ENCODE data around the gene CHGA.

CHGA gene

DNA sequence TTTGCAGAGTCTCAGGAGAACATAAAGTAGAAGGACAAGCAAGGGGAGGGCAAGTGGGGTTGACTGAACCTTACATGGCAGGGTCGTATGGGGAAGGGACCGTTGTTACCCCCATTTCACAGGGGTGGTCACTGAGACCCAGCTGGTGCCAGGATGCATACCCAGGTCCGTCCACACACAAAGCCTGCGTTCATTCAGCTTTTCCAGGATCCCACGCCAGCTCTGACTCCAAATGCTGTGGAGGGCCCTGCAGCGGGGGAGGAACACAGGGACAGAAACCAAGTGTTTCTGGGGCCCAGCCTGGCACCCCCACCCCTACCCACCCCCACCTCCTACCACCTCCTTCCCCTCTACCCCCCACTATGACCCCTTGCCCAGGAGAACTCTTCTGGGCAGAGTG lies 16.5 kb upstream of the CHGA start:
- no peak for DNase-seq

DNA sequence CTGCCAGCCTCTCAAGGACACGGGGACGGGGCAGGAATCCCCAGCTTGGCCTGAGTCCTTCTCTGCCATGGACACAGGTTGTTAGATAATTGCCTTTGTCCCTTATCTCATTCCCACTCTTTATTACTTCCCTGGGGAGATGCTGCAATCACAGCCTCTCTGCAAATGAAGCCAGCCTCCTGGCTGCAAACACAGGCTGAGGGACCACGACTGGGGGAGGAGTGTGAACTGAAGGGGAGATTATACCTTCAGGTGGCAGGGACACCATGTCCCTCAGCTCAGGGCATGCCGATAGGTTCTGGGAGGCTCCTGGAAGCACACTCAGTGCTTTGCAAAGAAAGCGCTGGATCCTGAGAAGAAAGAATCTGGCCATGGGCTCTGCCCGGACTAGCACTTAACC lies 16.1 kb upstream of the CHGA start:
- DNase-seq: no peak

DNA sequence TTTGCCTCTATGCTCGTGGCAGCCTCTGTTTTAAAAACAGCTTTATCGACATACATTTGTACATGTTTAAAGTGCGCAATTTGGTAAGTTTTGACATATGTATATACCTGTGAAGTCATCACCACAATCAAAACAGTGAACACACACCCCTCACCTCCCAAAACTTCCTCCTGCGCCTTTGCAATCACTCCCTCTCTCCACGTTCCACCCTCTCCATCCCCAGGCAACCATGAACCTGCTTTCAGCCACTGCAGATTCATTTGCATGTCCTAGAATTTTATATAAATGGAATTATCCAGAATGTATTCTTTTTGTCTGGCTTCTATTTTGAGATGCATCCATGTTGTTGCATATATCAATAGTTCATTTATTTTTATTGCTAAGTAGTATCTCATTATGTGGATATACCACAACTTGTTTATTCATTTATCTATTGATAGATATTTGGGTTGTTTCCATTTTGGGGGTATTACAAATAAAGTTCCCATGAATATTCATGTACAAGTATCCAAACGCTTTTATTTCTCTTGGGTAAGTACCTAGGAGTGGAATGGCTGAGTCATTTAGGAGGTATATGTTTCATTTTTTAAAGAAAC lies 15.5 kb upstream of the CHGA start:
- DNase-seq: no peak

DNA sequence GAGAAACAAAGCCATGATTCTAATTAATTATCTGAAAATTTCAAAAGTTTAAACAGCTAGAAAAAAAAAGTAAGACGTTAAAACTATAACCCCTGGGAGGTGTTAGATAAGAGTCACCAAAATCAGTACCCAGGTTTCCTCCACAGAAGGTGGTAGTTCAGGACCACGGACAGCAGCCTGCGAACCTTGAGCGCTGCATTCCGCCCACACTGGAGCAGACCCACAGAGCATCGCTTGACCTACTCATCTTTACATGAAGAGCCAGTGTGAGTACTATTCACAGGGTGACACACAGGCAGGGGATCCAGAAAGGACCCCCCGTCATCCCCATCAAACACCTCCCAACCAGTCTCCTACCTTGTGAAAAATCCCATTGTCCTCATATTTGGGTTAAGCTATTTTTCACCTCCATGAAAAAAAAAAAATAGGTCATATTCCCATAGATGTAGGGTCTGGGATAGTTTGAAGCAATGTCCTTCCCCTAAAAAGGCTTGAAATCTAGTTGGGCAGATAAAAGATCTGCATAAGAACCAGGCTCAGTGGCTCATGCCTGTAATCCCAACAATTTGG lies 8.8 kb upstream of the CHGA start:
- no peak for DNase-seq

DNA sequence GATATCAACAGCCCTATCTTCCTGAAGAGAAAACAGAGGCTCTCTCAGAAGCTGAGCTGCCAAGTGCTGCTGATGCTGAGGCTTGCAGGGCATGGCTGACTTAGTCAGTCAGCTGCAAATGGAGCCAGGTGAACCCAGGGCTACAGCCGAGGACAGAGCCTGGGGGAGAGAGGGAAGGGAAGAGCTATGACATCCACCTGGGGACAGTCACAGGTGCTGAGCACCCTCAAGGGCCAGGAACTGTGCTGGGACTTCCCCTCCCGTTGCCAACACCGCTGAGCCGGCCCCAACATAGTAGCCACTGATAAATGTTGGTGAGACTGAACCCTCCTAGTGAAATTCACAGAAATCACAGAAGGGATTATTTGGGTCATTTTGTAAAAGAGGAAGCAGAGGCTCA lies 6.7 kb upstream of the CHGA start:
- DNase-seq: no peak

DNA sequence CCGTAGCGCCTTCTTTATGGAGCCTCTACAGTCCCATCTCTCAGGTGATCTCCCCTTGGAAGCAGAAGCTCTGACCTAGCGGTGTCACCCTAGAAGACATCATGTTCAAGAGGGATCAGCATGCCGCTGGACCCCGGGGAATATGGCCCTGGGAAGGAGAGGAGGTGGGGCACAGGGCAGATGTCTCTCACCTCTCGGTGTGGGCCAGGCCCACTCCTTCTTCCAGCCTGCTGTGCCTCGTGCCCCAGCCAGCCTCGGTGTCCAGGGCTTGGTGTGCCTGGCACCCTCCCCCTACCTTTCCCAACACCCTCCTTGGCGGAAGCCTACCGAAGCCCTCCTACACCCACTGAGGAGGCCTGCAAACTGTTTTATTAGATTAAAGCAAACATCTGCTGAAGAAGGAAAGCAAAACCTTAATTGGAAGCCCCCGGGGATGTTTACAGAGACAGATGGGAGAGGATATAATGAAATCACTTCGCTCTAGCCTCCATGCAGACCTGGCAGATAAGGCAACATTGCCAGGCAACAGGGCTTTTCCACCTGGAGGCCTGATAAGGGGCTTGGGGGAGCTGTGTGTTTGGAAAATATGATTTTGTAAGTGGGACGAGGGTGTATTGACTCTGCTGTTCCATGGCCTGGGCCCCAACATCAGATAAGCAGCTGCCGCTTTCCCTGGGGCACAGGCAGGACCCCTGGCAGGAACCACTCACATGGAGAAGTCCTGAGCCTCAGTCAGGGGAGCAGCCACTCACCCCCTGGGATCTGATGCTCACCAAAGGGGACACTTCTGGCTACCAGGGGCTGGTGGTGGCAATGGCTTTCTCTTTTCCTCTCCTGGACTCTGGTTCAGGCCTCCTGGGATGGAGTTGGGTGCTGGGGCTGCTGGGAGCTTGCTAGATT lies 5.7 kb upstream of the CHGA start:
- DNase-seq: no peak

DNA sequence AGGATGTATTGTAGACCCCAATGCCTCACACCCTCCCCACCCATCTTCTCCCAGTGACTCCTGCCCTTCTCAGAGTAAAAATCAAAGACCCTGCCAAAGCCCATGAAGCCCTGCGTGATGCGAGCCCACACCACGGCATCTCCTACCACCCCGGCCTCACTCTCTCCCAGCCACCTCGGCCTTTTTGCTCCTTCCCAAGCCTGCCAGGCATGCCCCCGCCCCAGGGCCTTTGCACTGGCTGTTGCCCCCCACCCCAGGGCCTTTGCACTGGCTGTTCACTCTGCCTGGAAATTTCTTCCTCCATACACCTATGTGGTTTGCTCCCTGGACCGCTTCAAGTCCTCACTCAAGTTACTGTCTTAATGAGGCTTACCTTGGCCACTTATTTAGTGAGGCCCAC lies 5.0 kb upstream of the CHGA start:
- DNase-seq: no peak

DNA sequence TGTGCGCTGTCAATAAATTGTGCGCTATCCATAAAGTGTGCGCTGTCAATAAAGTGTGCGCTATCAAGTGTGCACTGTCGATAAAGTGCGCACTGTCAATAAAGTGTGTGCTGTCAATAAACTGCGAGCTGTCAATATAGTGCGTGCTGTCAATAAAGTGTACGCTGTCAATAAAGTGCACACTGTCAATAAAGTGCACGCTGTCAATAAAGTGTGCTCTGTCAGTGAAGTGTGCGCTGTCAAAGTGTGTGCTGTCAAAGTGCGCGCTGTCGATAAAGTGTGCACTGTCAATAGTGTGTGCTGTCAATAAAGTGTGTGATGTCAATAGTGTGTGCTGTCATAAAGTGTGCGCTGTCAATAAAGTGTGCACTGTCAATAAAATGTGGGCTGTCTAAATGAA lies 2.9 kb upstream of the CHGA start:
- no peak for DNase-seq

DNA sequence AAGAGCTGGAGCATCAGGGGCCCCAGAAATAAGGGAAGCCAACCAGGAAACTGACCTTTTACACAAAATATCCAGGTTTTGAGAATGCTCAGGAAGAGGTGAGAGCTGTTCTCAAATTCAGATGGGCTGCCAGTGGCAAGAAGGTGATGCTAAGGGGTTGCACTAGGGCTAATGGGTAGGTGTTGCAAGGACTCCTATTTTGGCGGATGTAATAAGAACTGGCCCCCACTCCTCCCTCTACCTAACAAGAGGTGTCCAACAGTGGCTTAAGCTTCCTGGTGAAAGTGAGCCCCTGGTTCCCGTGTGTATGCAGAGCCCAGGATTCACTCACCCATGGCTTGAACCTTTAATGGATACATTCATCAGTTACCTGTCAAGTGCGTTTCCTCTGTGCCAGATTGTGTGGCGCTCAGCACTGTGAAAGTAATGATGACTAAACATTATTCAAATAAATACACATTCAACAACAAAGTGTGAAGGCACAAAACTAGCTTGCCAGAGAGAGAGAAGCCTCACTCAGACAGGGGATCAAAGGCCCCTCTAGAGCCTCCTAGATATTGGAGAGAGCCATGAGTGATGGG lies 705 bp upstream of the CHGA start:
- no peak for DNase-seq

DNA sequence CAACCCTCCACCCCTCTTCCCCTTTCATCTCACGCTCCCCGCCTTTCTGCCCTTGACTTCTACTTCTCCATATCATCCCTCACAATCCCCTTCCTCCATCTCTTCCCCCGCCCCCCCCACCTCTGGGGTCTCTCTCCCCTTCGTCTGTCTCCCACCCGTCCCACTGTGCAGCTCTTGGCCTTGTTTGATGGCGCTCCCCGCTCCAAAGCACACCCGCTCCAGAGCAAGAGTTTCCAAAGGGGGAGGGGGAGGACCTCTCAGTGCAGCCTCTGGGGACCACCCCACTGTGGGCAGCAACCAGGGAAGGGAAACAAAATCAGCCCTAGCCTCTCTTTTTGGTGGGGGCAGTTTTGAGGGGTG lies 774 bp downstream of the CHGA start:
- no peak for DNase-seq

DNA sequence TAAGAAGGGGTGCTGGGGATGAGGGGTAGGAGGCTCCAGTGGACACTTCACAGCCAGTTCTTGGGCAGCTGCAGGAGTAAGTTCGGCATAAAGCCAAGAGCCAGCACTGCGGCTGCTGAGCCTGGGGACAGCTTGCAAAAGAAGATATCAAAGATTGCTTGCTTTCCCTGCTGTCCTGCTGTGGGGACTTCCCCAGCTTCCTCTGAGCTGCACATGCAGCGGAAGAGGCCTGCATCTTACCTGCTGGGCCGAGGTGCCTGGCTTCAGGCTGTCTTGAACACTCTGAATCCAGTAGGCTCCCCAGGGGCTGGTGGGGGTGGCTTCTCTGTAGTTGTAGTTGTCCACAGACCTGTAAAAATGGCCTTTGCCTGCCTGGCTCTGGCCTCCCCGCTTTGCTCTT lies 1.3 kb downstream of the CHGA start:
- DNase-seq: no peak

DNA sequence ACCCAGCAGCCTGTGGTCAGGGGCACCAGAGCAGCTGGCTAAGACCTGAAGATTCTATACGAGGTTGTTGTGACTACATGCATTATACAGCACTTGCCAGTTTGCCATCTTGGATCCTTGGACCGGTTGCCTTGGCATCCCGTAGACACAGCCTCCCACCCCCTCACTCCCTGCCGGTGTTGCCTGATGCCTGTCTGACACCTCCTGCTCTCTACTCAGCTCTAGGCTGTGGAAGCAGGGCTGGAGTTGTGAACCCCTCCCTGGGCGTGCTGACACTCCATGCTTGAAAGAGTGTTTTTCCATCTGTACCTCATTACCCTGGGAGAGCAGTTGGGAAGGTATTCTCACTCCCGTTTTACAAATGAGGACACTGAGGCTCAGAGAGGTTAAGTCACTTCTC lies 2.5 kb downstream of the CHGA start:
- DNase-seq: no peak

DNA sequence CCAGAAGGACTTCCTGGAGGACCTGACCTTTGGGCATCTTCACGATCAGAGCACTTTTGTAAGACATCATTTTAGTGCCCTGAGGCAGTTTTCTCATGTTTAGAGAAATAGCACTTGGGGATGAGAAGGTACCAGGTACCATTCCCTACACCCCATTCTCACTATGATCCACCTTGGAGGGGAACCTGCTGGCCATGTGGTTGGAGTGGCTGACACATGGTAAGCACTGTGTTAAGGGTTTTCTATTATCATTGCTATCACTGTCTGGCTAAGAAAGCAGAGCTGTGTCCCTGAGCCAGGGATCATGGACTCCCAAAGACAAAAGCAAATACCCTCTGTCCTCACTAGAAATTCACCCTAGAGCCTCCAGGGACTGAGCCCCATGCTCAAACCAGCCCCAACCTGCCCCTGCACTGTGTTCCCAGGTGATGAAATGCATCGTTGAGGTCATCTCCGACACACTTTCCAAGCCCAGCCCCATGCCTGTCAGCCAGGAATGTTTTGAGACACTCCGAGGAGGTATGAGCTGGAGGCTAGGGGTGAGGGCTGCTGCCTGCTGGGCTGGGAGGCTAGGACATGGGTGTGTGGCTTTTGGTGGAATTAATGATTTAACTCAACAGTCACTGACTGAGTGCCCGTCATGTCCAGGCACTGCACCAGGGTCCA lies 3.4 kb downstream of the CHGA start:
- no peak for DNase-seq

DNA sequence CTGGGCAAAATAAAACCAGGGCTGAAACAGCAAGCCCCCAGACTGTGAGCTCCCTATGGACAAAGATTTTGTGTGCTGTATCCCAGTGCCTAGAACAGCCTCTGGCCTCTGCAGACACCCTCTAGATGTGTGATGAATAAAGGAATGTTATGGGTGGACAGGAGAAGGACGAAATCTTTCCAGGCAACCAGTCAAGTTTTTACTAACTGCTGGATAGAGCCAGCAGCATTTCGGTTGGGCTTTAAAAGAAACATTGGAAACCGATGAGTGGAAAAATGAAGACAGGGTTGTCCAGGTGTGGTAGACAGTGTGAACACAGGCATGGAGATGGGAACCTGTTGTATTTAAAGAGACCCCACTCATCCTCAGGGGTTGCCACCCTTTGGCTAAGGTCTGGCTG lies 4.0 kb downstream of the CHGA start:
- no peak for DNase-seq

DNA sequence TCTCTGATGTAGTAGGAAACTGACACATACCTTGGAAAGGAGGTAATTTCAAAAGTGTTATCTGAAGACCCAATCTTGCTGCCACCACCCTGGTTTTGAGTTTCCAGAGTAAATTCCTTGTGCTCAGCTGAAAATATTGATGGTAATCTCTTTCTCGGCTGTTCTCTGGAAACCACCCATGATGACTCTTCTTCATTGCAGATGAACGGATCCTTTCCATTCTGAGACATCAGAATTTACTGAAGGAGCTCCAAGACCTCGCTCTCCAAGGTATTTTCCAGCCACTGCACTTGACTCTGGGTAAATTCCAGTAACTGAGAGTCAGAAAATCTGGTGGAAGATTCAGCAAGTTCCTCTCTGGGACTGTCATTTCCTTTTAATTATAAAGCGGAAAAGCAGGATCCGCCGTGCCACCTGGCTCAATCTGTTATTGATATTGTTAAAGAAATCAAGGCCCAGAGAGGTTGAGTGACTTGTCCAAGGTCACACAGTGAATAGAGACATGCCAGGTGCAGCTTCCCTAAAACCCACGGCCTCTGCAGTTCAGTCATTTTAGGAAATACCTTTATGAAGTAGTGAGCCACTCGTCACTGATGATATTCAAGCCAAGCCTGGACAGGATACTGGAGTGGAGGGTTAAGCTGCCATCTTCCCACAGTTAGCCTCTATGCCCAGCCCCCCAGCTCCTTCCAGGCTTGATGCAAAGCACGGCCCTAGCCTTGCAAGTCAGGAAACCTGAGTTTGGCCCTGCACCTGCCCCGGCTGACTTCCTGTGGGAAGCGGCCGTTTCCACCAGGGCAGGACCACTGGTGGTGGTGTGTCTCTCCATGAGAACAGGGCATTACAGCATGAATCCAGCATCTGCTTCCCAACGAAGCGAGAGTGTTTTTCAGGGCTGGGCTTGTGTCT lies 4.7 kb downstream of the CHGA start:
- no peak for DNase-seq

DNA sequence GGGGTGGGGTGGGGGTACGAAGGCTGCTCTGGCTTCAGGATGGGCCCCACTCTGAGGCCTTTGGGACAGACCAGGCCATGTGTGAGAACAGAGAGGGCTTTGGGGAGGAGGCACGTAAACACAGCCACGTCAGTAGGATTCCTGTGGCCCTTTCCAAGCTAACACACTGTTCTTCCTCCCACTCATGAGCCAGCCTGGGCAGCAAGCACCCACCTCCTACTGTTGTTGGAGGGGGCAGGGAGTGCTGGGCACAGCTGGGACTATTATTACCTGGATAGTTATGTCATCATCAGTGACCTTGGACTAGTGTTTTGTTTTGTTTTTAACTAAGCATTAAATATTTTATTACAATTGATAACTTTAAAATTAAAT lies 5.3 kb downstream of the CHGA start:
- no peak for DNase-seq

DNA sequence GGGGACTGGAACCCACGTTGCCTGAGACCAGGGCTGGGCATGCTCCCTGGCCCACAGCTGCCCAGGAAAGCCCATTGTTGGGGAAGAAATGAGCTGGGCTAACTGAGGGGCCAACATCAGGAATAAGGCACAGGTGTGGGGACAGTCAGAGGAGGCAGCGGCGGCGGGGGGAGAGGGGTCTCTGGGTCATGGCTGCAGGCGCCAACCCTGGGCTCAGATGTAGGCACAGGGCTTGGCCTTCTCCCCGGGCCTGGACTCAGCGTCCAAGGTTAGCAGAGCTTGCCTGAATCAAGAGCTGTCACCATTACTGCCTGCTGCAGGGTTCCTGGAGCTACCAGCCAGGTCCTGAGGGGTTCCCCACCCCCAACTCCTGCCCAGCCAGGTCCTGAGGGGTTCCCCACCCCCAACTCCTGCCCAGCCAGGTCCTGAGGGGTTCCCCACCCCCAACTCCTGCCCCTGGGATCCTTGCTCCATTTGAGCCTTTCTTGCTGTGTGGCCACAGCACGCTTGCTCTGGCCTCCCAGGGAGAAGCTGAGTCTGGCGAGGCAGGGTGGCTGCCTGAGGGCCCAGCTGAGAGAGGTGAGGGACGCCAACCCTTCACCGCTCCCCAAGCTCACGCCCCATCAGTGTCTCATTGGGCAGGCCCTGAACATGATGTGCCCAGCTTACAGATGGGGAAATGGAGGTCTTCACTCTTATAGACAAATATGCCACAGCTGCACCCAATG lies 6.2 kb downstream of the CHGA start:
- DNase-seq: no peak

DNA sequence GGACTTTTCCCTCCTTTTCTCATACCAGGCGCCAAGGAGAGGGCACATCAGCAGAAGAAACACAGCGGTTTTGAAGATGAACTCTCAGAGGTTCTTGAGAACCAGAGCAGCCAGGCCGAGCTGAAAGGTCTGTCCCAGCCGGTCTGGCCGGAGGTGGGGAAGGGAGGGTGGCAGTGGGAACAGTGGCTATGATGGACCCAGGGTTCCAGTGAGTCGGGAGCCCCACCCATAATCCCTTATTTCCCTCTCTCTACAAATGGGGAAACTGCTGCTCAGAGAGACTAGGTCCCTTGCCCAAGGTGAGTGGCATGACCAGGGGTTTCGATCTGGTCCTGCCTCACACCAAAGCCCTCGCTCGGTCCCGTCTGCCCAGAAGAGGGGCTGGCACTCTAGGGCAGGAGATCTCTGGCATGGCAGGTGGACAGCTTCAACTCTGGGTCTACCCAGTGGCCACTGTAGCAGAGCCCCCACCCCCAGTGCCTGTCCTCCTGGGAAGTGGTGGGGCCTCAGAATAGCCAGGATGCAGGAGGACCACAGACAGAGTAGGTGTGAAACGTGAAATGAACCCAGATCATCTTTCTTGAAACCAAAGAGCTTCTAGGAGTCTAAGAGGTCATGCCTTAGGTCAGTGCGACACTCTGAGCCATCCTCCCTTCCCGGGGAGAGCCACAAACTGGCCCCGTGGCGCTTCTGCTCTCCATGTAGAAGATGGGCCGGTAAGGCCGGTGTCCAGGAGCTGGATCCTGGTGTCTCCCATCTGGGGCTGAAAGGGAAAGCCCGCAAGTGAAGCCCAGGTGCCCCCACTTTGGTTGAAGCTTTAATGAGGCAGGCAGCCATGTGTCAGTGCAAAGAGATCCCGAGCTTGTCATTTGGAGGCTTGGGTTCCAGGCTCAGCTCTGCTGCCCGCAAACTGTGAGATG lies 7.0 kb downstream of the CHGA start:
- no peak for DNase-seq

DNA sequence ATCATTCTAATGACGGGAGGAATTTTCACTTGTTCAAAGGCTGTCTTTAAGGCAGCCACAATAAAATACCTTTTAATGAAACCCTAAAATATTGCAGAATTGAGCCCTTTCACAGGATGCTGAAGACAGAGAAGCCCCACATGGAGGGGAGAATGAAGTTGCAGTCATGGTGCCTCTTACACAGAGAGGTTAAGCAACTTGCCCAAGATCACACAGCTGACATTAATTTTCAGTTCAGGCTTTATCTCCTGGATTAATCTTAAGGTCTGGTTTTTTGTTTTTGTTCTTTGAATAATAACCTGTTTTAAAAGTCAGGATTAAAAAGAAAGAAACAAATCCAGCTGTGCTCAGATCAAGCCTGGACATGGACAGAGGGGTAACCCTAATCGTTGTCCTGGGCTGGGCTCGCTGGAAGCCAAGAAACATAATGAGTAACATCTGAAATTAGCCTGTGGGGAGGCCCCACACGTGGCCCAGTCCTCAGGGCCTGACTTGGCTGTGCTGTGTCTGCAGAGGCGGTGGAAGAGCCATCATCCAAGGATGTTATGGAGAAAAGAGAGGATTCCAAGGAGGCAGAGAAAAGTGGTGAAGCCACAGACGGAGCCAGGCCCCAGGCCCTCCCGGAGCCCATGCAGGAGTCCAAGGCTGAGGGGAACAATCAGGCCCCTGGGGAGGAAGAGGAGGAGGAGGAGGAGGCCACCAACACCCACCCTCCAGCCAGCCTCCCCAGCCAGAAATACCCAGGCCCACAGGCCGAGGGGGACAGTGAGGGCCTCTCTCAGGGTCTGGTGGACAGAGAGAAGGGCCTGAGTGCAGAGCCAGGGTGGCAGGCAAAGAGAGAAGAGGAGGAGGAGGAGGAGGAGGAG lies 8.0 kb downstream of the CHGA start:
- no peak for DNase-seq
